ENCODE measurements around the gene CASKIN1. TPM values are rescaled to one million over a fixed set of nuclear protein-coding genes. Genes with fewer than 3 reads are reported as not detected.

Gene CASKIN1
- total RNA-seq, 2 donors from 2014 or later: not detected

- no peaks in the 10 kb centered on the region for H3K27me3 ChIP-seq (replicated peaks; ENCODE audit: insufficient read depth)
- H3K36me3 ChIP-seq: peaks cover 55% of the 10 kb centered on the region
- ATAC-seq (ENCODE audit: insufficient number of reproducible peaks, low FRiP score, low read depth) (no peak), DNase-seq (ENCODE audit: low spot score) (no peak)
- H3K9me3 ChIP-seq: no peaks in the 10 kb centered on the region
- TF ChIP-seq CTCF (IDR thresholded peaks at IDR 0.05): no peak
- peaks cover 10 to 14% of the 10 kb centered on the region in 2 donors for H3K4me1 ChIP-seq (ENCODE audit: control insufficient read depth in 1 of 2, low read depth in 2 of 2)
- H3K27ac ChIP-seq: no peak overlapping the region
- no peak overlapping the region for H3K4me3 ChIP-seq
Observed at GRCh38 chr16:2234813-2235170, 38.4 kb upstream of the CASKIN1 start.

- peaks cover 10 to 14% of the 10 kb centered on the region in 2 donors for H3K4me1 ChIP-seq (ENCODE audit: control insufficient read depth in 1 of 2, low read depth in 2 of 2)
- TF ChIP-seq CTCF (IDR thresholded peaks at IDR 0.05): no peak
- DNase-seq (ENCODE audit: low spot score) (no peak), ATAC-seq (ENCODE audit: insufficient number of reproducible peaks, low FRiP score, low read depth) (no peak)
- H3K27me3 ChIP-seq (replicated peaks; ENCODE audit: insufficient read depth): no peaks in the 10 kb centered on the region
- H3K36me3 ChIP-seq: peaks cover 62% of the 10 kb centered on the region
- no peak overlapping the region for H3K4me3 ChIP-seq
- H3K27ac ChIP-seq: no peak overlapping the region
- no peaks in the 10 kb centered on the region for H3K9me3 ChIP-seq
Observed at GRCh38 chr16:2233872-2234812, 37.7 kb upstream of the CASKIN1 start.

GRCh38 chr16:2233046-2233775 lies 36.8 kb upstream of the CASKIN1 start:
- Histone ChIP-seq H3K27ac (no peak overlapping the region), H3K4me3 (no peak overlapping the region), H3K9me3 (no peaks in the 10 kb centered on the region), H3K4me1 (ENCODE audit: control insufficient read depth in 1 of 2, low read depth in 2 of 2) (peaks cover 10 to 14% of the 10 kb centered on the region in 2 donors), H3K36me3 (peaks cover 67% of the 10 kb centered on the region), H3K27me3 (replicated peaks; ENCODE audit: insufficient read depth) (no peaks in the 10 kb centered on the region)
- TF ChIP-seq CTCF (IDR thresholded peaks at IDR 0.05): no peak
- ATAC-seq (ENCODE audit: insufficient number of reproducible peaks, low FRiP score, low read depth) (no peak), DNase-seq (ENCODE audit: low spot score) (no peak)

GRCh38 chr16:2232094-2232990 lies 35.9 kb upstream of the CASKIN1 start:
- Histone ChIP-seq H3K27ac (no peak overlapping the region), H3K36me3 (peaks cover 67% of the 10 kb centered on the region), H3K27me3 (replicated peaks; ENCODE audit: insufficient read depth) (no peaks in the 10 kb centered on the region), H3K4me1 (ENCODE audit: control insufficient read depth in 1 of 2, low read depth in 2 of 2) (peaks cover 10 to 14% of the 10 kb centered on the region in 2 donors), H3K4me3 (no peak overlapping the region), H3K9me3 (no peaks in the 10 kb centered on the region)
- no peak for DNase-seq (ENCODE audit: low spot score)
- no peak for TF ChIP-seq CTCF (IDR thresholded peaks at IDR 0.05)
- ATAC-seq (ENCODE audit: insufficient number of reproducible peaks, low FRiP score, low read depth): no peak
